ENCODE measurements around the gene WWOX. TPM values are rescaled to one million over a fixed set of nuclear protein-coding genes. Genes with fewer than 3 reads are reported as not detected.

Gene WWOX
- total RNA-seq, 2 experiments from 2014 or later = 20.2 to 21.4 TPM

- DNase-seq = no peak
- Mint-ChIP-seq H3K27me3 (ENCODE audit: low read depth) (no peaks in the 10 kb centered on the region), H3K36me3 (ENCODE audit: low read depth) (peaks cover 2% of the 10 kb centered on the region), H3K4me3 (no peak overlapping the region), H3K27ac (no peak overlapping the region), H3K9me3 (no peaks in the 10 kb centered on the region), H3K4me1 (ENCODE audit: low read depth) (no peaks in the 10 kb centered on the region)
- CTCF ChIA-PET = no interaction called here
- intact Hi-C loops (cut with micrococcal nuclease) = no loop called here
These were observed 548.0 kb downstream of the WWOX start for GRCh38 chr16:78647491-78647890.

GRCh38 chr16:78648517-78648916 lies 549.1 kb downstream of the WWOX start:
- Mint-ChIP-seq H3K4me1 (ENCODE audit: low read depth) (no peaks in the 10 kb centered on the region), H3K36me3 (ENCODE audit: low read depth) (peaks cover 2% of the 10 kb centered on the region), H3K27me3 (ENCODE audit: low read depth) (no peaks in the 10 kb centered on the region), H3K4me3 (no peak overlapping the region), H3K27ac (no peak overlapping the region), H3K9me3 (no peaks in the 10 kb centered on the region)
- DNase-seq = no peak
- intact Hi-C loops (cut with micrococcal nuclease) = no loop called here
- CTCF ChIA-PET = no interaction called here

- H3K36me3 Mint-ChIP-seq (ENCODE audit: low read depth) = peaks cover 2% of the 10 kb centered on the region
- CTCF ChIA-PET = interaction anchor here (0.6 kb wide), 1 partner anchor 531 kb away, joined by 3 read pairs; no protein-coding TSS in a partner anchor
- H3K4me3 Mint-ChIP-seq = no peak overlapping the region
- no peak overlapping the region for H3K27ac Mint-ChIP-seq
- H3K27me3 Mint-ChIP-seq (ENCODE audit: low read depth) = no peaks in the 10 kb centered on the region
- no peak for DNase-seq
- H3K4me1 Mint-ChIP-seq (ENCODE audit: low read depth) = no peaks in the 10 kb centered on the region
- intact Hi-C loops (cut with micrococcal nuclease) = no loop called here
- H3K9me3 Mint-ChIP-seq = no peaks in the 10 kb centered on the region
These were observed 551.1 kb downstream of the WWOX start for GRCh38 chr16:78650339-78651074.

GRCh38 chr16:78654929-78655328 lies 555.5 kb downstream of the WWOX start:
- Mint-ChIP-seq H3K27me3 (ENCODE audit: low read depth) (no peaks in the 10 kb centered on the region), H3K4me3 (no peak overlapping the region), H3K4me1 (ENCODE audit: low read depth) (no peaks in the 10 kb centered on the region), H3K9me3 (no peaks in the 10 kb centered on the region), H3K36me3 (ENCODE audit: low read depth) (no peaks in the 10 kb centered on the region), H3K27ac (no peak overlapping the region)
- CTCF ChIA-PET = no interaction called here
- intact Hi-C loops (cut with micrococcal nuclease) = no loop called here
- no peak for DNase-seq

- no peak overlapping the region for H3K4me3 Mint-ChIP-seq
- intact Hi-C loops (cut with micrococcal nuclease) = no loop called here
- no peaks in the 10 kb centered on the region for H3K9me3 Mint-ChIP-seq
- H3K36me3 Mint-ChIP-seq (ENCODE audit: low read depth) = no peaks in the 10 kb centered on the region
- H3K27me3 Mint-ChIP-seq (ENCODE audit: low read depth) = no peaks in the 10 kb centered on the region
- H3K4me1 Mint-ChIP-seq (ENCODE audit: low read depth) = no peaks in the 10 kb centered on the region
- DNase-seq = no peak
- H3K27ac Mint-ChIP-seq = no peak overlapping the region
- CTCF ChIA-PET = no interaction called here
These were observed 556.1 kb downstream of the WWOX start for GRCh38 chr16:78655331-78656113.

GRCh38 chr16:78656887-78657286 lies 557.4 kb downstream of the WWOX start:
- intact Hi-C loops (cut with micrococcal nuclease) = no loop called here
- no peak overlapping the region for H3K4me3 Mint-ChIP-seq
- H3K9me3 Mint-ChIP-seq = no peaks in the 10 kb centered on the region
- DNase-seq = no peak
- CTCF ChIA-PET = no interaction called here
- no peaks in the 10 kb centered on the region for H3K4me1 Mint-ChIP-seq (ENCODE audit: low read depth)
- H3K27ac Mint-ChIP-seq = no peak overlapping the region
- no peaks in the 10 kb centered on the region for H3K36me3 Mint-ChIP-seq (ENCODE audit: low read depth)
- H3K27me3 Mint-ChIP-seq (ENCODE audit: low read depth) = no peaks in the 10 kb centered on the region

- H3K4me3 Mint-ChIP-seq = no peak overlapping the region
- no peak overlapping the region for H3K27ac Mint-ChIP-seq
- no peaks in the 10 kb centered on the region for H3K4me1 Mint-ChIP-seq (ENCODE audit: low read depth)
- H3K9me3 Mint-ChIP-seq = no peaks in the 10 kb centered on the region
- DNase-seq = no peak
- no peaks in the 10 kb centered on the region for H3K36me3 Mint-ChIP-seq (ENCODE audit: low read depth)
- H3K27me3 Mint-ChIP-seq (ENCODE audit: low read depth) = no peaks in the 10 kb centered on the region
- intact Hi-C loops (cut with micrococcal nuclease) = no loop called here
- CTCF ChIA-PET = no interaction called here
These were observed 559.8 kb downstream of the WWOX start for GRCh38 chr16:78659216-78659615.

GRCh38 chr16:78659668-78660217 lies 560.3 kb downstream of the WWOX start:
- no peak overlapping the region for H3K27ac Mint-ChIP-seq
- no peaks in the 10 kb centered on the region for H3K27me3 Mint-ChIP-seq (ENCODE audit: low read depth)
- H3K9me3 Mint-ChIP-seq = no peaks in the 10 kb centered on the region
- CTCF ChIA-PET = no interaction called here
- no peak for DNase-seq
- intact Hi-C loops (cut with micrococcal nuclease) = no loop called here
- no peaks in the 10 kb centered on the region for H3K36me3 Mint-ChIP-seq (ENCODE audit: low read depth)
- H3K4me3 Mint-ChIP-seq = no peak overlapping the region
- no peaks in the 10 kb centered on the region for H3K4me1 Mint-ChIP-seq (ENCODE audit: low read depth)

- H3K27ac Mint-ChIP-seq = no peak overlapping the region
- CTCF ChIA-PET = no interaction called here
- DNase-seq = no peak
- H3K4me3 Mint-ChIP-seq = no peak overlapping the region
- intact Hi-C loops (cut with micrococcal nuclease) = no loop called here
- H3K9me3 Mint-ChIP-seq = no peaks in the 10 kb centered on the region
- no peaks in the 10 kb centered on the region for H3K27me3 Mint-ChIP-seq (ENCODE audit: low read depth)
- no peaks in the 10 kb centered on the region for H3K4me1 Mint-ChIP-seq (ENCODE audit: low read depth)
- no peaks in the 10 kb centered on the region for H3K36me3 Mint-ChIP-seq (ENCODE audit: low read depth)
These were observed 561.3 kb downstream of the WWOX start for GRCh38 chr16:78660795-78661194.

- Mint-ChIP-seq H3K27ac (no peak overlapping the region), H3K36me3 (ENCODE audit: low read depth) (no peaks in the 10 kb centered on the region), H3K9me3 (no peaks in the 10 kb centered on the region), H3K4me3 (no peak overlapping the region), H3K27me3 (ENCODE audit: low read depth) (no peaks in the 10 kb centered on the region), H3K4me1 (ENCODE audit: low read depth) (no peaks in the 10 kb centered on the region)
- no peak for DNase-seq
- intact Hi-C loops (cut with micrococcal nuclease) = no loop called here
- CTCF ChIA-PET = no interaction called here
These were observed 564.2 kb downstream of the WWOX start for GRCh38 chr16:78663690-78664089.

GRCh38 chr16:78664811-78665772 lies 565.6 kb downstream of the WWOX start:
- Mint-ChIP-seq H3K36me3 (ENCODE audit: low read depth) (no peaks in the 10 kb centered on the region), H3K4me3 (no peak overlapping the region), H3K27me3 (ENCODE audit: low read depth) (no peaks in the 10 kb centered on the region), H3K4me1 (ENCODE audit: low read depth) (no peaks in the 10 kb centered on the region), H3K27ac (no peak overlapping the region), H3K9me3 (no peaks in the 10 kb centered on the region)
- no peak for DNase-seq
- CTCF ChIA-PET = no interaction called here
- intact Hi-C loops (cut with micrococcal nuclease) = no loop called here

- intact Hi-C loops (cut with micrococcal nuclease) = no loop called here
- no peak overlapping the region for H3K4me3 Mint-ChIP-seq
- no peaks in the 10 kb centered on the region for H3K36me3 Mint-ChIP-seq (ENCODE audit: low read depth)
- CTCF ChIA-PET = no interaction called here
- H3K9me3 Mint-ChIP-seq = no peaks in the 10 kb centered on the region
- no peaks in the 10 kb centered on the region for H3K4me1 Mint-ChIP-seq (ENCODE audit: low read depth)
- no peak for DNase-seq
- H3K27ac Mint-ChIP-seq = no peak overlapping the region
- H3K27me3 Mint-ChIP-seq (ENCODE audit: low read depth) = no peaks in the 10 kb centered on the region
These were observed 566.9 kb downstream of the WWOX start for GRCh38 chr16:78666318-78666717.
